Measurements from ENCODE around the gene SEH1L.

The SEH1L gene

DNA sequence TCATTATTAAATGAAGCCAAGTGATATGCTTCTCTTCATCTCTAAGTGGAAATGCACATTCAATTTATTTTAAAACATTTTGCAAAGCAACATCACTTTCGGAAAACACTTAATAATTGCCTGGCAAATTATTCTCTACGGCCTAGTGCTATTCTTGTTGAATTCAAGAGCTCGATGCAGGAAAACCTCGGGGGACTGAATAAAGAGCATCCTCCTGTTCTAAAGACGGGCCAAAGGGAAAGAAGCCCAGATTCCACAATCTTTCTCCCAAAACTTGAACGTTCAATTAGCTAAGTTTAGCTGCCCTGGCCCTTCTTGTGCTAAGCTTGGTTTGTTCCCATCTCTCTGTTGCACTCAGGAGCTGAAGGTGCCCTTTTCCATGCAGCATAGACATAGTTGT, 23.2 kb upstream of the SEH1L start:
- Histone ChIP-seq H3K4me3 (ENCODE audit: low read depth, low read length) (no peak overlapping the region), H3K36me3 (no peaks in the 10 kb centered on the region), H3K9me3 (ENCODE audit: severe bottlenecking) (no peaks in the 10 kb centered on the region), H3K27me3 (ENCODE audit: insufficient read depth, low read depth, severe bottlenecking) (no peaks in the 10 kb centered on the region), H3K27ac (no peak overlapping the region)
- DNase-seq = no peak
- TF ChIP-seq, protein P1, sequence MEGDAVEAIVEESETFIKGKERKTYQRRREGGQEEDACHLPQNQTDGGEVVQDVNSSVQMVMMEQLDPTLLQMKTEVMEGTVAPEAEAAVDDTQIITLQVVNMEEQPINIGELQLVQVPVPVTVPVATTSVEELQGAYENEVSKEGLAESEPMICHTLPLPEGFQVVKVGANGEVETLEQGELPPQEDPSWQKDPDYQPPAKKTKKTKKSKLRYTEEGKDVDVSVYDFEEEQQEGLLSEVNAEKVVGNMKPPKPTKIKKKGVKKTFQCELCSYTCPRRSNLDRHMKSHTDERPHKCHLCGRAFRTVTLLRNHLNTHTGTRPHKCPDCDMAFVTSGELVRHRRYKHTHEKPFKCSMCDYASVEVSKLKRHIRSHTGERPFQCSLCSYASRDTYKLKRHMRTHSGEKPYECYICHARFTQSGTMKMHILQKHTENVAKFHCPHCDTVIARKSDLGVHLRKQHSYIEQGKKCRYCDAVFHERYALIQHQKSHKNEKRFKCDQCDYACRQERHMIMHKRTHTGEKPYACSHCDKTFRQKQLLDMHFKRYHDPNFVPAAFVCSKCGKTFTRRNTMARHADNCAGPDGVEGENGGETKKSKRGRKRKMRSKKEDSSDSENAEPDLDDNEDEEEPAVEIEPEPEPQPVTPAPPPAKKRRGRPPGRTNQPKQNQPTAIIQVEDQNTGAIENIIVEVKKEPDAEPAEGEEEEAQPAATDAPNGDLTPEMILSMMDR (IDR thresholded peaks at IDR 0.05; ENCODE audit: low read depth, low read length) = no peak

GRCh38 chr18:12928206-12928605, 19.6 kb upstream of the SEH1L start:
- no peaks in the 10 kb centered on the region for H3K27me3 ChIP-seq (ENCODE audit: insufficient read depth, low read depth, severe bottlenecking)
- no peaks in the 10 kb centered on the region for H3K9me3 ChIP-seq (ENCODE audit: severe bottlenecking)
- no peaks in the 10 kb centered on the region for H3K36me3 ChIP-seq
- TF ChIP-seq, protein P1 (IDR thresholded peaks at IDR 0.05; ENCODE audit: low read depth, low read length) = no peak
- H3K4me3 ChIP-seq (ENCODE audit: low read depth, low read length) = no peak overlapping the region
- no peak overlapping the region for H3K27ac ChIP-seq
- DNase-seq = no peak

GRCh38 chr18:12928641-12929040, 19.2 kb upstream of the SEH1L start:
- Histone ChIP-seq H3K36me3 (no peaks in the 10 kb centered on the region), H3K4me3 (ENCODE audit: low read depth, low read length) (no peak overlapping the region), H3K9me3 (ENCODE audit: severe bottlenecking) (no peaks in the 10 kb centered on the region), H3K27ac (no peak overlapping the region), H3K27me3 (ENCODE audit: insufficient read depth, low read depth, severe bottlenecking) (no peaks in the 10 kb centered on the region)
- DNase-seq = no peak
- TF ChIP-seq, protein P1 (IDR thresholded peaks at IDR 0.05; ENCODE audit: low read depth, low read length) = no peak

DNA sequence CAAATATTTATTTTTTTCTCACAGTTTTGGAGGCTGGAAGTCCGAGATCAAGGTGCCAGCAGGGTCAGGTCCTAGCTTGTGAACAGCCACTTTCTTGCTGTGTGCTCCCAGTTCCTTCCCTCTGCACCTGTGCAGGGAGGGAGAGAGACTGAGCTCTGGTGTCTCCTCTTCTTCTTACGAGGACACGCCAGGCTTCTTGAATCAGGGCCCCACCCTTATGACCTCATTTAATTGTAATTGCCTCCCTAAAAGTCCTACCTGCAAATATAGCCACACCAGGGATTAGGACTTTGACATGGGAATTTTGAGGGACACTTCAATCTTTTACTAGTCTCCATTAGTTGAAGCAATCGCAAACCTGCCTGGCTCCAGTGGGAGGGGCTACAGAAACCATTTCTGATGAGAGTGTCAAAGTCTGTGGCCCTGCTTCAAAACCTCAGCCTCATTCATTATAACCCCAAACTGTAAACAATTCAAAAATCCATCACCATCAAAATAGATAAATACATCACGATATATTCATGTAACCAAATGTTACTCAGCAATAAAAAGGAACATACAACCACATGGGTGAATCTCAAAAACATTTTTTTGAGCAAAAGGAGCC, 18.2 kb upstream of the SEH1L start:
- H3K36me3 ChIP-seq = no peaks in the 10 kb centered on the region
- H3K27ac ChIP-seq = no peak overlapping the region
- no peaks in the 10 kb centered on the region for H3K9me3 ChIP-seq (ENCODE audit: severe bottlenecking)
- TF ChIP-seq, protein P1 (IDR thresholded peaks at IDR 0.05; ENCODE audit: low read depth, low read length) = no peak
- H3K27me3 ChIP-seq (ENCODE audit: insufficient read depth, low read depth, severe bottlenecking) = no peaks in the 10 kb centered on the region
- no peak overlapping the region for H3K4me3 ChIP-seq (ENCODE audit: low read depth, low read length)
- no peak for DNase-seq

DNA sequence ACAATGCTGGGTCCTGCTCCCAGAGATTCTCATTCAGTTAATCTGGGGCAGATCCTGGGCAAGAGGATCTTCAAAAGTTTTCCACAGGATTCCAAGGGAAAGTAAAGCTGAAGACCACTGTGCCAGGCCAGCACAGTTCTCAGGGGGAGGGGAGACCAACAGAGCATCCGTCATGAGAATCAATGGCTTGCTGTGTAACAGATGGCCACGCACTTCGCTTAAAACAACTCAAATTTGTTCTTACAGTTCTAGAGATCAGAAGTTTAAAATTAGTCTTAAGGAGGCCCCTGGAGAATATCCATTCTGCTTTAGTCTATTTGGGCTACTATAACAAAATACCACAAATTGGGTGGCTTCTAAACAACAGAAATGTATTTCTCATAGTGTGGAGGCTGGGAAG, 17.4 kb upstream of the SEH1L start:
- Histone ChIP-seq H3K4me3 (ENCODE audit: low read depth, low read length) (no peak overlapping the region), H3K27ac (no peak overlapping the region), H3K27me3 (ENCODE audit: insufficient read depth, low read depth, severe bottlenecking) (no peaks in the 10 kb centered on the region), H3K36me3 (no peaks in the 10 kb centered on the region), H3K9me3 (ENCODE audit: severe bottlenecking) (no peaks in the 10 kb centered on the region)
- DNase-seq = no peak
- TF ChIP-seq, protein P1 (IDR thresholded peaks at IDR 0.05; ENCODE audit: low read depth, low read length) = no peak

- TF ChIP-seq, protein P1 (IDR thresholded peaks at IDR 0.05; ENCODE audit: low read depth, low read length) = no peak
- H3K9me3 ChIP-seq (ENCODE audit: severe bottlenecking) = no peaks in the 10 kb centered on the region
- no peak for DNase-seq
- no peak overlapping the region for H3K4me3 ChIP-seq (ENCODE audit: low read depth, low read length)
- H3K27ac ChIP-seq = no peak overlapping the region
- no peaks in the 10 kb centered on the region for H3K36me3 ChIP-seq
- no peaks in the 10 kb centered on the region for H3K27me3 ChIP-seq (ENCODE audit: insufficient read depth, low read depth, severe bottlenecking)
These were observed 16.9 kb upstream of the SEH1L start for GRCh38 chr18:12930908-12931307.

Measured in WERI-Rb-1 (cell line).